Colonic mucosa (tissue), 4 donors: Measurements from ENCODE around the gene SLC39A8. TPM values are rescaled to one million over a fixed set of nuclear protein-coding genes. Genes with fewer than 3 reads are reported as not detected.

Experiments
- DNase-seq: peaks from one replicate; pipeline ENCODE4 v3.0.0-alpha.2; 2020
- H3K27ac ChIP-seq: fragments of 200-600 bp; one replicate; pipeline ENCODE4 v1.8.0; 2021
- H3K27me3 ChIP-seq: fragments of 200-600 bp; one replicate; pipeline ENCODE4 v1.8.0; 2021
- H3K36me3 ChIP-seq: fragments of 200-600 bp; one replicate; pipeline ENCODE4 v1.8.0; 2021
- H3K4me1 ChIP-seq: fragments of 200-600 bp; one replicate; pipeline ENCODE4 v1.8.0; 2021; ENCODE audit warnings: mild to moderate bottlenecking
- H3K4me3 ChIP-seq: fragments of 200-600 bp; one replicate; pipeline ENCODE4 v1.8.0; 2021
- H3K9ac ChIP-seq, 2 donors: one replicate each; pipeline ENCODE4 v1.7.0; 2013; ENCODE audit warnings: control low read depth in 2 of 2, low read depth in 2 of 2, low read length in 2 of 2
- H3K9me3 ChIP-seq: fragments of 200-600 bp; one replicate; pipeline ENCODE4 v1.8.0; 2021
- CTCF ChIP-seq: fragments of 200-600 bp; IDR thresholded peaks from one replicate; pipeline ENCODE4 v1.8.0; 2022; ENCODE audit warnings: antibody characterized with exemption, mild to moderate bottlenecking
- intact Hi-C: fragments of 100-400 bp; cut with DNase I; formaldehyde crosslinking; loops from one replicate; pipeline ENCODE4 v1.14.1; 2022
- total RNA-seq, 2 donors: library from RNA; stranded (reverse); fragmentation: NEBNext Ultra II Directional in 1 of 2; extraction: Animal tissue kit (Norgen Biotek cat#: 25700) in 1 of 2; gene quantifications; one replicate each; pipeline ENCODE4 v1.2.1, GENCODE V29; 2021
- donor health status: healthy.
- donor health status: DM: no; HTN: no; CAD: no.
- donor health status: DM: no; HTN: no; CAD: no.

The SLC39A8 gene
- total RNA-seq, 2 donors from 2014 or later: 75.4 to 104 TPM

- Histone ChIP-seq H3K27ac (peak overlapping the region; percentile 77), H3K9ac (peak overlapping the region; percentile 41 to 93), H3K4me3 (peak overlapping the region; percentile 64), H3K27me3 (no peaks in the 10 kb centered on the region), H3K4me1 (peaks cover 4% of the 10 kb centered on the region), H3K9me3 (no peaks in the 10 kb centered on the region), H3K36me3 (no peaks in the 10 kb centered on the region)
- TF ChIP-seq CTCF: no peak
- intact Hi-C loops: loop anchor here (5.0 kb wide), 1 partner anchor 87 kb away; no protein-coding TSS in a partner anchor
- no peak for DNase-seq
Observed at GRCh38 chr4:102345795-102346100, 466 bp upstream of the SLC39A8 start.

- Histone ChIP-seq H3K27ac (peak overlapping the region; percentile 77), H3K27me3 (no peaks in the 10 kb centered on the region), H3K4me3 (peak overlapping the region; percentile 64), H3K9ac (peak overlapping the region; percentile 71 to 93), H3K9me3 (no peaks in the 10 kb centered on the region), H3K4me1 (peaks cover 4% of the 10 kb centered on the region), H3K36me3 (no peaks in the 10 kb centered on the region)
- DNase-seq: no peak
- intact Hi-C loops: no loop called here
- no peak for TF ChIP-seq CTCF
Observed at GRCh38 chr4:102344520-102344953, 745 bp downstream of the SLC39A8 start.

GRCh38 chr4:102343964-102344519, 1.2 kb downstream of the SLC39A8 start:
- Histone ChIP-seq H3K36me3 (no peaks in the 10 kb centered on the region), H3K27ac (peak overlapping the region; percentile 77), H3K4me1 (peaks cover 4% of the 10 kb centered on the region), H3K27me3 (no peaks in the 10 kb centered on the region), H3K9me3 (no peaks in the 10 kb centered on the region), H3K9ac (peak overlapping the region; percentile 71 to 93), H3K4me3 (peak overlapping the region; percentile 64)
- DNase-seq: peak; percentile 72
- TF ChIP-seq CTCF: no peak
- intact Hi-C loops: no loop called here

- no peak for DNase-seq
- Histone ChIP-seq H3K4me1 (peaks cover 4% of the 10 kb centered on the region), H3K27me3 (no peaks in the 10 kb centered on the region), H3K9me3 (no peaks in the 10 kb centered on the region), H3K27ac (no peak overlapping the region), H3K36me3 (no peaks in the 10 kb centered on the region), H3K4me3 (no peak overlapping the region), H3K9ac (no peak overlapping the region)
- intact Hi-C loops: no loop called here
- no peak for TF ChIP-seq CTCF
Observed at GRCh38 chr4:102342404-102343074, 2.7 kb downstream of the SLC39A8 start.

GRCh38 chr4:102341201-102341600, 4.1 kb downstream of the SLC39A8 start:
- no peak for DNase-seq
- H3K27ac ChIP-seq: no peak overlapping the region
- TF ChIP-seq CTCF: no peak
- H3K36me3 ChIP-seq: no peaks in the 10 kb centered on the region
- intact Hi-C loops: no loop called here
- H3K4me3 ChIP-seq: no peak overlapping the region
- no peak overlapping the region for H3K9ac ChIP-seq
- no peaks in the 10 kb centered on the region for H3K27me3 ChIP-seq
- no peaks in the 10 kb centered on the region for H3K9me3 ChIP-seq
- H3K4me1 ChIP-seq: peaks cover 4% of the 10 kb centered on the region
